ENCODE measurements around the gene USP47. TPM values are rescaled to one million over a fixed set of nuclear protein-coding genes. Genes with fewer than 3 reads are reported as not detected.
A peak's percentile ranks its signal among the peaks of the same experiment; 100 is the strongest.

USP47 gene
- total RNA-seq, 1 donor from 2014 or later: 54.0 TPM

DNA sequence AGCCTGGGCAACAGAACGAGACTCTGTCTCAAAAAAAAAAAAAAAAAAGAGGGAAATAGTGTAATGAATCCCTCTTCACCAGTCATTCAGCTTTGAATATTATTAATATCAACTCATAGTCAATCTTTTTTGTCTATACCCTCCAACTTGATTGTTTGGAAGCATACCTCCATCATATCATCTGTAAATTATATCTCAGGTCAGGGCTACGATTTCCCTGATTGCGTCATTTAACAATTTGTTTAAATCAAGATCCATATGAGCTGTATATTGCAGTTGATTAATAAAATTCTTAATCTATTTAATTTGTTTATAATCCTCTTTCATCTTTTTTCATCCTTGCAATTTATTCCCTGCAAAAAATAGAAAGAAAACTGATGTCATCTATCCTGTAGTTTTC is 60.2 kb downstream of the USP47 start:
- intact Hi-C loops (cut with micrococcal nuclease): no loop called here
- no peaks in the 10 kb centered on the region for H3K9me3 Mint-ChIP-seq
- H3K27ac Mint-ChIP-seq: no peak overlapping the region
- H3K4me1 Mint-ChIP-seq: peaks cover 7% of the 10 kb centered on the region
- H3K27me3 Mint-ChIP-seq: no peaks in the 10 kb centered on the region
- peaks cover 28% of the 10 kb centered on the region for H3K36me3 Mint-ChIP-seq (ENCODE audit: low read depth)
- H3K4me3 Mint-ChIP-seq: no peak overlapping the region
- DNase-seq: no peak

- Mint-ChIP-seq H3K27me3 (no peaks in the 10 kb centered on the region), H3K36me3 (ENCODE audit: low read depth) (peaks cover 32% of the 10 kb centered on the region), H3K4me1 (no peaks in the 10 kb centered on the region), H3K9me3 (no peaks in the 10 kb centered on the region), H3K4me3 (no peak overlapping the region), H3K27ac (no peak overlapping the region)
- intact Hi-C loops (cut with micrococcal nuclease): no loop called here
- DNase-seq: no peak
Observed at GRCh38 chr11:11909727-11910126, 68.0 kb downstream of the USP47 start.

DNA sequence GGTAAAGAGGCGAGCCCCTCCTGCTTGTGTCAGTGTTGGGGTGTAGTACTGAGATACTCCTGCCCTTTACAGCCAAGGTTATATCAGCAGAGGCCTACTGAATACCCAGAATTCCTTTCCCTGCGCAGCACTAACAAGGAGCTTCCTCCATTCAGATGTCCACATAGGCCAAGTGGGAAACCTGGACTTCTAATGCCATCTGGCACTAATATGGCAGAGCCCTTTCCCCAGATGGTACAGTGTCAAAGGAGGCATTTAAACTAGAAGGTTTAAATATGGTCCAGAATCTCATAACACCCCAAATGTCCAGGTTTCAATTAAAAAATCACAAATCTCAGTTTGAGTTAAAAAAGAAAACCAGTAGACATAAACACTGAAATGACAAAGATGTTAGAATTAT is 68.8 kb downstream of the USP47 start:
- Mint-ChIP-seq H3K27ac (no peak overlapping the region), H3K36me3 (ENCODE audit: low read depth) (peaks cover 35% of the 10 kb centered on the region), H3K27me3 (no peaks in the 10 kb centered on the region), H3K4me1 (no peaks in the 10 kb centered on the region), H3K4me3 (no peak overlapping the region), H3K9me3 (no peaks in the 10 kb centered on the region)
- no peak for DNase-seq
- intact Hi-C loops (cut with micrococcal nuclease): no loop called here

GRCh38 chr11:11913395-11913794 is 71.6 kb downstream of the USP47 start:
- no peaks in the 10 kb centered on the region for H3K9me3 Mint-ChIP-seq
- no peak overlapping the region for H3K4me3 Mint-ChIP-seq
- intact Hi-C loops (cut with micrococcal nuclease): no loop called here
- no peaks in the 10 kb centered on the region for H3K27me3 Mint-ChIP-seq
- H3K36me3 Mint-ChIP-seq (ENCODE audit: low read depth): peaks cover 34% of the 10 kb centered on the region
- DNase-seq: no peak
- no peaks in the 10 kb centered on the region for H3K4me1 Mint-ChIP-seq
- no peak overlapping the region for H3K27ac Mint-ChIP-seq

DNA sequence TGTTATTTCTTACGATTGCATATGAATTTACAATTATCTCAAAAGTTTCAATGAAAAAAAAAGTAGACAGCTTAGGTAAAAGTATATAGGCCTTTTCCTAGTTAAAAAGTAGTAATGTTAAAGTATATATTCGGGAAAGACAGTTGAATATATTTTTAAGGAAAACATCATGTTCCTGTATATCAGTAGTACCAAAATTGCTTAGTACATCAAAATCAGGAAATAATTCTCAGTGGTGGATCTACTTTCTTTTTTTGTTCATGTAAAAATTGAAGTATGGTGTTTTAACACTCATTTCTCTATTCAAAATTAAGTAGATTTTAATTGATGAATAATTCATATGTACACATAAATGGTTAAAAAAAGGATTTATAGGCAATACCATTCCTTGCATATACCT is 73.9 kb downstream of the USP47 start:
- H3K27me3 Mint-ChIP-seq: no peaks in the 10 kb centered on the region
- no peak overlapping the region for H3K27ac Mint-ChIP-seq
- H3K9me3 Mint-ChIP-seq: no peaks in the 10 kb centered on the region
- H3K4me1 Mint-ChIP-seq: no peaks in the 10 kb centered on the region
- H3K36me3 Mint-ChIP-seq (ENCODE audit: low read depth): peaks cover 28% of the 10 kb centered on the region
- no peak for DNase-seq
- intact Hi-C loops (cut with micrococcal nuclease): no loop called here
- no peak overlapping the region for H3K4me3 Mint-ChIP-seq

GRCh38 chr11:11916981-11917399 is 75.2 kb downstream of the USP47 start:
- Mint-ChIP-seq H3K4me1 (no peaks in the 10 kb centered on the region), H3K4me3 (no peak overlapping the region), H3K27ac (no peak overlapping the region), H3K9me3 (no peaks in the 10 kb centered on the region), H3K36me3 (ENCODE audit: low read depth) (peaks cover 22% of the 10 kb centered on the region), H3K27me3 (no peaks in the 10 kb centered on the region)
- intact Hi-C loops (cut with micrococcal nuclease): no loop called here
- no peak for DNase-seq

DNA sequence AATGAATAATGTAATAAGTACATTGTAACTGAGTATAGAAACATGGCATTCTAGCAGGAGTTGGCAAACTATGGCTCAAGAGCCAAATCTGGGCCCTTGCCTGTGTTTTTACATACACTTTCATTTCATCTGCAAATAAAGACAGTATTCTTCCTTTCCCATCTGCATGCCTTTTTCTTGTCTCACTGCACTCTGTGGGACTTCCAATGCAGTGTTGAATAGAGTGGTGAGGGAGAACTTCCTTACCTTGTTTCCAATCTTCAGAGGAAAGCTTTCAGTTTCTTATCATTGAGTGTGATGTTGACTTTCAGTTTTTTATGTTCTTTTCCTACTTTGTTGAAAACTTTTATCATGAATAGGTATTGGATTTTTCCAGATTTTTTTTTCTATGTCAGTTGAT is 82.1 kb downstream of the USP47 start:
- Mint-ChIP-seq H3K27ac (no peak overlapping the region), H3K36me3 (ENCODE audit: low read depth) (peaks cover 48% of the 10 kb centered on the region), H3K4me3 (no peak overlapping the region), H3K4me1 (peaks cover 12% of the 10 kb centered on the region), H3K27me3 (no peaks in the 10 kb centered on the region), H3K9me3 (no peaks in the 10 kb centered on the region)
- no peak for DNase-seq
- intact Hi-C loops (cut with micrococcal nuclease): no loop called here

- Mint-ChIP-seq H3K27ac (no peak overlapping the region), H3K4me3 (no peak overlapping the region), H3K9me3 (no peaks in the 10 kb centered on the region), H3K4me1 (peaks cover 6% of the 10 kb centered on the region), H3K36me3 (ENCODE audit: low read depth) (peaks cover 62% of the 10 kb centered on the region), H3K27me3 (no peaks in the 10 kb centered on the region)
- intact Hi-C loops (cut with micrococcal nuclease): loop anchor here (2.0 kb wide), 1 partner anchor 351 kb away; no protein-coding TSS in a partner anchor
- no peak for DNase-seq
Observed at GRCh38 chr11:11929920-11930319, 88.1 kb downstream of the USP47 start.

DNA sequence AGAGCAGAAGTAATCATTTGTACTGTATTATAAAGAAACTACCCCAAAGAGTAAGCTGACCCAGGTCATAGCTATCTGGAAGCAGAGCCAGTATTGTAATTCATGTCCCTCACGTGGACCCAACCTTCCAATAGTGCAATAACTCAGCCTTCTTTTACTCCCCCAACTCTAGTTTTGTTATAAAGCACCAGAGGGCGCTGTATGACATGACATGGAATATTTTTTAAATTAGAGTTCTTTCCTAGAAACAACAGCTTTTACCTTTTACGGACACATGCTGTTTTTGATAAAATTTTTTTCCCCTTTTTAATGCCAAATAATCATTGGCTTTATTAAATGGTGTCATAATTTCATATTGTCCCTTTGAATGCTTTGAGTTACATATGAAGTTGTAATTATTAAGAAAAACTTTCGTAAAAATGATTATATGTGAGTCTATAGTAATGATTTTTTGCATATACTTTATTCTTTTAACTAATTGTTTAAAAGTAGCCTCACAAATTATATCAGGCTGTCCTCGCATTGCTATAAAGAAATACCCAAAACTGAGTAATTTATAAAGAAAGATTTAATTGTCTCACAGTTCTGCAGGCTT is 89.8 kb downstream of the USP47 start:
- H3K4me3 Mint-ChIP-seq: no peak overlapping the region
- DNase-seq: peak; percentile 68

GRCh38 chr11:11935536-11935935 is 93.8 kb downstream of the USP47 start:
- H3K36me3 Mint-ChIP-seq (ENCODE audit: low read depth): peaks cover 51% of the 10 kb centered on the region
- H3K9me3 Mint-ChIP-seq: no peaks in the 10 kb centered on the region
- no peak for DNase-seq
- intact Hi-C loops (cut with micrococcal nuclease): no loop called here
- H3K27me3 Mint-ChIP-seq: no peaks in the 10 kb centered on the region
- no peaks in the 10 kb centered on the region for H3K4me1 Mint-ChIP-seq
- no peak overlapping the region for H3K4me3 Mint-ChIP-seq
- no peak overlapping the region for H3K27ac Mint-ChIP-seq

More for the DNA sequence above, 89.8 kb downstream of the USP47 start:
- Mint-ChIP-seq H3K36me3 (ENCODE audit: low read depth) (peaks cover 56% of the 10 kb centered on the region), H3K4me1 (peaks cover 2% of the 10 kb centered on the region), H3K9me3 (no peaks in the 10 kb centered on the region), H3K27me3 (no peaks in the 10 kb centered on the region), H3K27ac (no peak overlapping the region)
- intact Hi-C loops (cut with micrococcal nuclease): loop anchor here (1.0 to 2.0 kb wide), 2 partner anchors 113 to 349 kb away; no protein-coding TSS in a partner anchor

GRCh38 chr11:11937433-11937832 is 95.7 kb downstream of the USP47 start:
- Mint-ChIP-seq H3K9me3 (no peaks in the 10 kb centered on the region), H3K4me1 (no peaks in the 10 kb centered on the region), H3K27ac (no peak overlapping the region), H3K27me3 (no peaks in the 10 kb centered on the region), H3K4me3 (no peak overlapping the region), H3K36me3 (ENCODE audit: low read depth) (peaks cover 50% of the 10 kb centered on the region)
- DNase-seq: no peak
- intact Hi-C loops (cut with micrococcal nuclease): no loop called here

GRCh38 chr11:11937957-11938356 is 96.2 kb downstream of the USP47 start:
- no peak for DNase-seq
- Mint-ChIP-seq H3K27ac (no peak overlapping the region), H3K4me1 (no peaks in the 10 kb centered on the region), H3K4me3 (no peak overlapping the region), H3K27me3 (no peaks in the 10 kb centered on the region), H3K36me3 (ENCODE audit: low read depth) (peaks cover 50% of the 10 kb centered on the region), H3K9me3 (no peaks in the 10 kb centered on the region)
- intact Hi-C loops (cut with micrococcal nuclease): no loop called here

- no peak for DNase-seq
- Mint-ChIP-seq H3K4me3 (no peak overlapping the region), H3K36me3 (ENCODE audit: low read depth) (peaks cover 38% of the 10 kb centered on the region), H3K27me3 (no peaks in the 10 kb centered on the region), H3K27ac (no peak overlapping the region), H3K9me3 (no peaks in the 10 kb centered on the region), H3K4me1 (peaks cover 2% of the 10 kb centered on the region)
- intact Hi-C loops (cut with micrococcal nuclease): no loop called here
Observed at GRCh38 chr11:11940551-11940950, 98.8 kb downstream of the USP47 start.

DNA sequence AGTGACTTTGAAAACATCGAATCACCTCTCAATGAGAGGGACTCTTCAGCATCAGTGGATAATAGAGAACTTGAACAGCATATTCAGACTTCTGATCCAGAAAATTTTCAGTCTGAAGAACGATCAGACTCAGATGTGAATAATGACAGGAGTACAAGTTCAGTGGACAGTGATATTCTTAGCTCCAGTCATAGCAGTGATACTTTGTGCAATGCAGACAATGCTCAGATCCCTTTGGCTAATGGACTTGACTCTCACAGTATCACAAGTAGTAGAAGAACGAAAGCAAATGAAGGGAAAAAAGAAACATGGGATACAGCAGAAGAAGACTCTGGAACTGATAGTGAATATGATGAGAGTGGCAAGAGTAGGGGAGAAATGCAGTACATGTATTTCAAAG is 100.9 kb downstream of the USP47 start:
- H3K27ac Mint-ChIP-seq: no peak overlapping the region
- H3K9me3 Mint-ChIP-seq: no peaks in the 10 kb centered on the region
- intact Hi-C loops (cut with micrococcal nuclease): no loop called here
- peaks cover 2% of the 10 kb centered on the region for H3K4me1 Mint-ChIP-seq
- H3K27me3 Mint-ChIP-seq: no peaks in the 10 kb centered on the region
- no peak for DNase-seq
- peaks cover 32% of the 10 kb centered on the region for H3K36me3 Mint-ChIP-seq (ENCODE audit: low read depth)
- no peak overlapping the region for H3K4me3 Mint-ChIP-seq

DNA sequence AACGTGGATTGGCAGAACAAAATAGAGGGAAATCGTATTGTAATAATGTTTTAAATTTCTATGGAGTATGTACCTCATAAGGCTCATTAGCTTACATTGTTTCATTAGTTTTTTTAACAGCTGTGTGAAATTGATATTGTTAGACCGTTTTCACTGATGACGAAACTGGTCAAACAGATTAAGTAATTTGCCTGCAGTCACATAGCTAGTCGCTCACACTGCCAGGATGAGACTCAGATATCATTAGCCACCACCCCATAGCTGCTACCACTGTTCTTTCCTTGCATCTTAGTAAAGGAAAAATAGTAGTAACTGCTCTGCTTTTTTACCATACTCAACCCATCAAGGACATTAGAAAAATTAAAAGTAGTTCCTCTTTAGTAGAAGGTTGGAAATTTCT is 102.7 kb downstream of the USP47 start:
- Mint-ChIP-seq H3K4me1 (peaks cover 2% of the 10 kb centered on the region), H3K9me3 (no peaks in the 10 kb centered on the region), H3K27ac (no peak overlapping the region), H3K27me3 (no peaks in the 10 kb centered on the region), H3K36me3 (ENCODE audit: low read depth) (peaks cover 29% of the 10 kb centered on the region), H3K4me3 (no peak overlapping the region)
- intact Hi-C loops (cut with micrococcal nuclease): no loop called here
- no peak for DNase-seq

Data from activated CD4-positive, alpha-beta T cell treated with anti-CD3 and anti-CD28 coated beads, Interleukin-2, amount 10 ng/mL, durations not matched to agents 24 days and 14 days (primary cell).